Breast epithelium (tissue), 3 donors: ENCODE measurements around the gene DCN.

ENCODE experiments used
- POLR2A ChIP-seq: fragments of 450-650 bp; IDR thresholded peaks from one replicate; pipeline ENCODE4 v1.6.1; 2016; ENCODE audit warnings: antibody characterized with exemption, mild to moderate bottlenecking, moderate library complexity
- POLR2AphosphoS5 ChIP-seq, 3 donors: sonication (generic); formaldehyde crosslinking; IDR thresholded peaks; one replicate each; pipeline ENCODE4 v1.6.1; 2017; ENCODE audit warnings: antibody characterized with exemption in 3 of 3
- TF ChIP-seq, protein P1 (sequence below), 3 donors: fragments of 450-650 bp; IDR thresholded peaks; one replicate each; pipeline ENCODE4 v1.5.1; 2016 to 2017; ENCODE audit warnings: antibody characterized with exemption in 3 of 3, mild to moderate bottlenecking in 3 of 3, moderate library complexity in 3 of 3

DNA sequence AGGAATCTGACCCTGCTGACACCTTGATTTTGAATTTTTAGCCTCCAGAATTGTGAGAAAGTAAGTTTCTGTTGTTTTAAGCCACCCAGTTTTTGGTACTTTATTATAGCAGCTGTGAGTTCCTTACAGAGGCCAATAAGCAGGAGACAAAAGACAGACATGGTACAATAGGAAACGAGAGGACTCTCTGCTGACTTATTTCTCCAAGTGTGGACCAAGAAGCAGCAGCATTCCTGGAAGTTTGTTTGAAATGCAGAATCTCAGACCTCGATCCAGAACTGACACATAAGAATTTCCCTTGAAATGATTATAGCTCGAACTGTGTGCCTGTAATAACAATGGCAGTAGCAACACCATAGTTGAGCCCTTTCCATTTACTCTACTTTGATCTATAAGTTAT is 39.4 kb downstream of the DCN start:
- TF ChIP-seq, protein P1, sequence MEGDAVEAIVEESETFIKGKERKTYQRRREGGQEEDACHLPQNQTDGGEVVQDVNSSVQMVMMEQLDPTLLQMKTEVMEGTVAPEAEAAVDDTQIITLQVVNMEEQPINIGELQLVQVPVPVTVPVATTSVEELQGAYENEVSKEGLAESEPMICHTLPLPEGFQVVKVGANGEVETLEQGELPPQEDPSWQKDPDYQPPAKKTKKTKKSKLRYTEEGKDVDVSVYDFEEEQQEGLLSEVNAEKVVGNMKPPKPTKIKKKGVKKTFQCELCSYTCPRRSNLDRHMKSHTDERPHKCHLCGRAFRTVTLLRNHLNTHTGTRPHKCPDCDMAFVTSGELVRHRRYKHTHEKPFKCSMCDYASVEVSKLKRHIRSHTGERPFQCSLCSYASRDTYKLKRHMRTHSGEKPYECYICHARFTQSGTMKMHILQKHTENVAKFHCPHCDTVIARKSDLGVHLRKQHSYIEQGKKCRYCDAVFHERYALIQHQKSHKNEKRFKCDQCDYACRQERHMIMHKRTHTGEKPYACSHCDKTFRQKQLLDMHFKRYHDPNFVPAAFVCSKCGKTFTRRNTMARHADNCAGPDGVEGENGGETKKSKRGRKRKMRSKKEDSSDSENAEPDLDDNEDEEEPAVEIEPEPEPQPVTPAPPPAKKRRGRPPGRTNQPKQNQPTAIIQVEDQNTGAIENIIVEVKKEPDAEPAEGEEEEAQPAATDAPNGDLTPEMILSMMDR (IDR thresholded peaks at IDR 0.05): no peak
- TF ChIP-seq POLR2A (no peak), POLR2AphosphoS5 (IDR thresholded peaks at IDR 0.05) (no peak)
